OCI-M2 (cell line): Measurements from ENCODE around the gene SERPINA12.
"Not testable (repeated sequence)": the region's sequence is repeated elsewhere in the genome, so short reads cannot be mapped to it uniquely, and the experiment has no call there.

ENCODE experiments used
- DNase-seq: peaks from one replicate; lab custom pipeline; 2025; ENCODE audit not compliant: unreplicated experiment; lab: John Stamatoyannopoulos, UW

The SERPINA12 gene

DNA sequence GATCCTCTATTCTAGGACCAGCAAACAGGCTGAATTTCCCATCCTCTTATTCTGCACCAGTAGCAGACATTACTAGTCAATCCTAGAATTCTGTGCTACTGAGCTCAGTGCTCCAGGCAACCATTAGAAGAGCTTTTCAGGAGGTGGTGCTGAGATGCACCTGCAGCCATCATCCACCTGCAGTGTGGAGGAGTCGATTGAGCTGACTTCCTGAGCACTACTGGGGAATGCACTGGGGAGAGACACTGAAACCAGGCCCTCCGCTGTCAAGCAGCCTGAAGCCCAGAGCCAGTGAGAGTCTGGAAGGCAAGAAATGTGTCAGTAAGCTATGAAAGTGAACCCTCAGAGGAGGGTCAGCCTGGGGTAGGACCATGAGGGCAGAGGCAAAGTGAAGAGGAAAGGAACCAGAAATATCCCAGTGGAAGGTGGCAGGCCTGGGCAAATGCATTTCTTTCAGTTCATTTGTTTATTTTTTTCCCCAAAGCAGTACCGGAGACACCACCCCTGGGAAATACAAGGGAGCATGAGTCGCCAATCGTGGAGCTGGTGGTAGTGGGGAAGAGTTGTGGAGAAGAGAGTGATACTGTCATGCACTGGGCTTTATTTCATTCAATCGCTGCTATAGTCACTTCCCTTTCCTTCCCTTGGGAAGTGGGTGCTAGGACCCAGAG is 28.9 kb upstream of the SERPINA12 start:
- no peak for DNase-seq

DNA sequence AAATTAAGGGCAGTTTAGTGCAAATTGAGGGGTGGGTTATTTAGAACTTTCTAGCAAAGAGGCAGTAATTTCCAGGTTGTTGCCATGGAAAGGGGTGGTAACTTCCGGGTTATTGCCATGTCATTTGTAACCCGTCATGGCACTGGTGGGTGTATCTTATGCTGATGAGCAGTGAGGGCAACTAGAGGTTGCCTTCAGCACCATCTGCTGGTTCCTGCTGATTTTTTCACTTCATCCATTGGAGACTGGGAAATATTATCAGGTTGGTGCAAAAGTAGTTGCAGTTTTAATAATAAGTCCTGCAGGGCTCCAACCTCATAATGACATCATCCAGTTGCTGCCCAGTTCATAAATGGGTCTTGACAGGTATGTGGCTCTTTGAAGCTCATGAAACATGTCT is 27.6 kb upstream of the SERPINA12 start:
- DNase-seq: no peak

DNA sequence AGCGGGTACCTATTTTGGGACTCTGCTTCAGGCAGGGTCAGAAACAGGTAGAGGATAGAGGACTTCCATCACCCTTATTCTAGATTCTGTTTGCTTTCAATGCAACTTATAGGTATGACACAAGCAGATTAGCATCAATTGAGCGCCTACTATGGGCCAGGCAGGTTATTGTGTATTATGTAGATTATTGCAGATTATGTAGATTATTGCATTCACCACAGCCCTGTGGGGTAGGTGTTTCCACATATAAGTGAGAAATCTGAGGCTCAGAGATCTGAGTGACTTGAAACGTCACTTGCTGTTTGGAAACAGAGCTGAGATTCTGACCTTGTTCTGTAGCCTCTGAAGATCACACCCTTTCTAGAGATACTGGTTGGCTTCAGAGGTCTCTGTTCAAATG is 26.2 kb upstream of the SERPINA12 start:
- no peak for DNase-seq

DNA sequence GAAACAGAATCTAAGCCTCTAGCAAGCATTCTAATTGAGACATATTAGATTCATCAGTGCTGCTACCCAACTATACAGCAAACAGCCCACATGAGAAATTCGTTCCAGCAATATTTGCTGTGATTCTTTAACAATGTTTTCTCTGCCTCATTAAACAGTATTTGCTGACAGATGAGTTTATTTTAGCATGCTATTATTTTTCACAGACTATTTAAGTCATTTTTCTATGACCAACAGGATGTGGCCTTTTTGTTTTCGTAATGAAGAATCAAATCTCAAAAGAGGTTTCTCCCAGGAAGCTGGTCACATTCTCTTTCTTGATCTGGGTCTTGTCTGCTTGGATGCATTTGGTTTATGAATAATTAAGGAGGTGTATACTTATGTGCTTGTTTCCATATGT is 23.2 kb upstream of the SERPINA12 start:
- no peak for DNase-seq

DNA sequence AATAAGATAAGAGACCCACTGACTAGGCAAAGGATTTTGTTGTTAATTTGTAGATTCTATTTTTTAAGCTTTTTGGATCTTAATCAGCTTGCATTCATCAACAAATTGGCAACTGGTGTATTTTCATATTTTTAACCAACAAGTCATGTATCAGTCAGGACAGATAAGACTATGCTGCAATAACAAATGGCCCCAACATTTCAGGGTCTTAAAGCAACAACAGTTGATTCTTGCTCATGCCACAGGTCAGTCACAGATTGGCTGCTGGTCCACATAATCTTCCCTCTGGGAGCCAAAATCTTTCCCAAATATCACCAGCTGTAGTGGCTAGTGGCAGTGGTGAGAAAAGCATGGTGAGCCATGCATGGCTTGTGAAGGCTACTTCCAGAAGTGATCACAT is 21.9 kb upstream of the SERPINA12 start:
- no peak for DNase-seq

DNA sequence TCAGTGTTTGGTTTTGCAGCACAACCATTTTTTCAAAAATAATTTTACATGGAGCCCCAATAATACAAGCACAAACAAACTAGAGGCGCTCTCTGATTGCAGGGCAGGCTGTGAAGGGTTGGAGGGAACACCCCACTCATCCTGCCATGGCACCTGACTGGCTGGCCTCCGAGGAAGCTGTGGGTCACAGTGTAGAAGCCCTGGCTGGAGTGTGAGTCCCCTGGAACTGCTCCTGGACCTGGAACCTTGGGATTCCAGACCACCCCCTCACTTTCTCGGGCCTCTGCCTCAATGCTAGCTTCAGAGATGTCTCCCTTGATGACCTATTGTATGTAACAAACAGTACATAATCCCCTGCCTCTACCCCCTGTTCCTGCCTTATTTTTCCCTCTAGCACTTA is 14.8 kb upstream of the SERPINA12 start:
- DNase-seq: no peak

DNA sequence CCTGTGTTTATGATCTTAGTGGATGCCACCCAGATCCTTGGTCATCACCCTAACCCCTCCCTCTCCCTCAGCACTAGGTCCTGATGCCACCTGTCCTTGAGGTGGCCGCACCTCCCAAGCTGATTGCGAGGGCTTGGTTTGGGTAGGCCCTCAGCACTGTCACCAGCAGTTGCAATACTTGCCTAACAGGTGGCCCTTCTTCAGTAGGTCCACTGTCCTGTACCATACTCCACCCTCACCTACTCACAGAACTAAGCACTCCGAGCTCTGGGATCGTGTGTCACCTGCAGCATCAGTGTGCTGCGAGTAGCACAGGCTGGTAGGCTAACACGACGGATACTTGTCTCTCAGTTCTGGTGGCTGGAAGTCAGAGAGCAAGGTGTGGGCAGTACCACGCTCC is 14.0 kb upstream of the SERPINA12 start:
- no peak for DNase-seq

DNA sequence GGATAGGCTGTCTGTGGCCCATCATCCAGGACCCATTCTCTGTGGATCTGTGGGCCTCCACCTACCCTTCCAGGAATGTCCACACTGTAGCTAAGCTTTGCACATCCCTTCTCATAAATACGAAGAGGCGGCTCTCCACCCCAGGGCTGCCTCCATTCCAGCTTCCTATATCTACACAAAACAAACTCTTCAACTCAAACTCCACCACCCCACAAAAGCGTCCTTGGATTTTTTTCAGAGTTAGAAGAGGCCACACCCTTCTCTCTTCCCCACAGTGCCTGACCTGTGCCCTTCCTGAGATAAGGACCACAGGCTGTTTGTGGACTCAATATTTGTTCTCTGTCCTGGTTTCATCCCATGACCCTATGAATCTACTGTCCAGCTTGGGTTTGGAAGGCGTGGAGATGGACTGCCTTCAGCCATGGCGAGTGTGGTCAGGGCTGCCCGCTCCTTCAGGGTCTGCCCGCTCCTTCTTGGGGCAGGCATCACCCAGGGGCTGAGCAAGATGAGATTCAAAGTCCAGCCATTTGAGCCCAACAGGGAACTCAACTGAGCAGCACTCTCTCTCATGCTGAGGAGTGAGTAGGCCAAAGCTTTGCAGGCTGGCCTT is 13.0 kb upstream of the SERPINA12 start:
- no peak for DNase-seq

DNA sequence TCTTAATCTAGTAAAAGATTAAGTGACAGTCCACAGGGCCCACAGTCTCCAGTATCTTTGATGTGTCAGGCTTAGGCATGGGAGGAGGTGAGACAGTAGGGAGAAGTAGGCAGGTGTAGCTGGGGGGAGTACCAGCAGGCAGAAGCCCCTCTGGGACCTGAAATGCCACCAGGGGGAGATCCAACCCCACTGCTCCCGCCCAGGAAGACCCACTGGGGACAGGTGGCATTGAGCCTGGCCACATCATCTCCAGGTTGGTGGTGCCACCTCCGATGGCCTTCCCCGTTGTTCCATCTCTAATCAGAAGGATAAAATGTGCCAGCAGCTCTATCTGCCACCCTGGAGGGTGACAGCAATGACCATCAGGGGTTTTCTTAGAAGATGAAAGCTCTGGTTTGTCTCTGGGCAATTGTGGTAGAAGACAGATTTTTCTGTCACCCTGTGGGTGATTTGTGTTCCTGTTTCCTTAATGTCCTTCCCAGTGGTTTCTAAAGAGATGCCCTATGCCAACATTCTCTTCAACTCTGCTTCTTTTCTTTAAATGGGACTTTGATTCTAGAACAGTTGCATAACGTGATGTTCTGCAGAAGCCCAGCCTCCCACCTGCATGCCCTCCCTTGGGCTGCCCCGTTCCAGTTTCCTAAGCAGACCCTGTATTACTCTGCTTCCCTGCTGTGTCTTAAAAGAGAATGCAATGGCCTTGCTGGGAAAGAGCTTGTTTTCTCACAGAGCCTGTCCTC is 12.3 kb upstream of the SERPINA12 start:
- DNase-seq: no peak

DNA sequence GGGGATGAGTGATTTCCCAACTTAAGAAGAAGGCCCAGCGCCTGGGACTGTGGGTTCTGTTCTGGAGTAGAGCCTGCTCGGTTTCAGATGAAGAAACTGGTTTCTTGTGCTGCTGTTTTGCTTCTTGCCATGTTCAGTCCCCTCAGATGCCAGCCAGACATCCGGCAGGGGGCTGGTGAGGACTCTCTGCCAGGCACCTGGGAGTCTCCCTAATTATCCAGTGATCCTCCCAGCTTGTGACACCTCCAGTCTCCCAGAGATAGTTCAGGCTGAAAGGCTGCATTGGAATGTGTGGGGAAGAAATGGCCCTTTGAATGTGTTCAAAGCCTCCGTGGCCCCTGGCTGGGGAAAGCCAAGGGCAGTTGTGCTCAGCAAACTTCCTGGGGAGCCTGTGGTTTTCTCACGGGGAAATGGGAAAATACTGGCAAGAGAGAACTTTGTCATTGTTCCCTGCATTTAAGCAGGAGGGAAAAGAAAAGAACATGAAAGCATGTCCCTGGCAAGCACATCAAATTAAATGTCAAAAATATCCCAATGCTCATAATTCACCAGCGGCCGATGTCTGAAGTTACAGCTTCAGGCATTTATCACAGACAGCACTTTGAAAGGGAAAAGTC is 8.5 kb upstream of the SERPINA12 start:
- DNase-seq: no peak

DNA sequence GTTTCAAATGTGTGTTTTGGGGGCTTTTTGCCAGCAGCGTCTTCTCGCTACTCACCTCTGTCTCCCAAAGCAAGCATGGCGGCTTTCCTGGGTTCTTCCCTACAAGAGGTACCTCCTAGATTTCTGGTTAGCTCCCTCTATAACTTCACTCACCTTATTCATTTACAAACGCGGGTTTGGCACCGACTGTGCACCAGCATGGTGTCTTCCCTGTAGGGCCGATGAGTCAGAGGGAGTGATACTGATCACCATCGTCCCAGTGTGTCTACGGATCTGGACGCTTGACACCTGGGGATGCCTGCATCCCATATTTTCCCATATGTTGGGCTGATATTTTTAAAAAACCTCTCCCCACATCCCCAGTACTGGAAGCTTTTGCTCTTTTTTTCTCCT is 8.0 kb upstream of the SERPINA12 start:
- DNase-seq: no peak

DNA sequence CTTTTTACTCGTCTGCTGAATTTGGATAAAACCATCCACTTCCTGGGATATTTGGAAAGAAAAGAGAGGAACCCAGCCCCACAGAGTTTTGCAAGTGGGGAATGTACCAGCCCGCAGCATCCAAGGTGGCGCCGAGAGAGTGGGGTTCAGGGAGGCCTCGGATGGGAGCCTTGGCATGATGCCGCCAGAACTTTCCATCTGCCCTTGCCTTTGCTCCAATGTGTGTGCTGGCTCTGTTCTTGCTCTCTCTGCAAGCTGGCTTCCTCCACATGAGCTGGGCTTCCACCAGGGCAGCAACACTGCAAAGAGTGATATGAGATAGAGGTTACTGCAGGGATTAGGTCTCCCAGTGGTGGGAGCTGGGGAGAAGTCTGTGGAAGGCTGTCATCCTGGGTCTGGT is 6.6 kb upstream of the SERPINA12 start:
- no peak for DNase-seq

DNA sequence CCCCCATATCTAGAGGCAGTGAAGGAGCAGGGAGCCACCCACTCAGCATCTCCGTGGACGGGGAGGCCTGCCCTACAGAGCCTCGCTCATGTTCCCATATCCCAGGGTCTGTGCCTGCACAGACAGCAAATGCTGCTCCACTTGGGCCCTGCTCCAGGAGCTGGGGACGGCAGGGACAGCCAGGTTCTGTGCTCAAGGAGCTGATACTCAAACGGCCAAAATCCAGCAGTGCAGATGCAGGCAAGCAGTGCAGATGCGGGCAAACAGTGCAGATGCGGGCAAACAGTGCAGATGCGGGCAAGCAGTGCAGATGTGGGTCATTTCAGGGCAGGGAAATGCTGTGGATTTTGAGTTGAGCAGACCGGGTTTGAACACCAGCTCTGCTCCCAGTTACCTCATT is 6.2 kb upstream of the SERPINA12 start:
- DNase-seq: no peak

DNA sequence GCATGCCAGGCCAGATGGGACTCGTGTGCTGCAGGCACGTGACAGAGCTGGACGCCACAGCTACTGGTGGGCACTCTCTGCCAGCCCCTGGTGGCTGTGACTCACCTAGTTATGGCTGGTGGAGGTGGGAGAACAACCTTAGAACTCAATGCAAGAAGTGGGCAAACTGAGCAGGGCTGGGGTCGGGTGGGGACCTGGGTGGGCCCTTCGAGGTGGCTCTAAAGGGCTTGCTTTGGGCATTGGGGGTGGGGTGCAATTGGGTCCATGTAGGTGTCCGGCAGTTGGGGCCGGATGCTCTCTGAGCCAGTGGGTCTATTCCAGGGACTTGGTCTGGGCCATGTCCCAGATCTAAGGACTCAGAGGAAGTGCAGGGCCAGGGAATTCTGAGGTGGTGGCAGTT is 5.1 kb upstream of the SERPINA12 start:
- DNase-seq: no peak

DNA sequence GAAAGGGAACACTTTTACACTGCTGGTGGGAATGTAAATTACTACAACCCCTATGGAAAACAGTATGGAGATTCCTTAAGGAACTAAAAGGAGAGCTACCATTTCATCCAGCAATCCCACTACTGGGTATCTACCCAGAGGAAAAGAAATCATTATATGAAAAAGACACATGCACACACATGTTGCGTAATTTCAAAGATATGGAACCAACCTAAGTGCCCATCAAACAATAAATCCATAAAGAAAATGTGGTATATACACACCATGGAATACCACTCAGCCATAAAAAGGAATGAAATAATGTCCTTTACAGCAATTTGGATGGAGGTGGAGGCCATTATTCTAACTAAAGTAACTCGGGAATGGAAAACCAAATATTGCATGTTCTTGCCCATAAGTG is 1.2 kb upstream of the SERPINA12 start:
- not testable (repeated sequence) for DNase-seq

DNA sequence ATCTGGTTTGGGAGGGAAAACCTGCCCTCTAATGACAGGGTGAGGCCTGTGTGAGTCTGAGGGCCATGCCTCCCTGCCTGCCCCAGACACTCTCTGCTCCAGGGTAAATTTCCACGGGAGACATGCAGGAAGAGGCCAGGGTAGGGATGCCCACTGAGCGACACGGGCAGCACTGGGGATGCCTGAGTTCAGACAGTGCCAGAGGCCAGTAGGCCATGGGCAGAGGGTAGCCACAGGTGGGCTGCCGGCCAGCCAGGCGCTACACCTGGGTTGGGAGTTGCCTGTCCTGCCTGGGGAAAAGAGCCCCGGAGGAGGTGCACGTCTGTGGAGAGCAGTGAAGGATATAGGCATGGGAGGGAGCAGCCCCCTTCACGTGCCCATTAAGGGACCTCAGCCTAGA is 3.6 kb downstream of the SERPINA12 start:
- DNase-seq: no peak

DNA sequence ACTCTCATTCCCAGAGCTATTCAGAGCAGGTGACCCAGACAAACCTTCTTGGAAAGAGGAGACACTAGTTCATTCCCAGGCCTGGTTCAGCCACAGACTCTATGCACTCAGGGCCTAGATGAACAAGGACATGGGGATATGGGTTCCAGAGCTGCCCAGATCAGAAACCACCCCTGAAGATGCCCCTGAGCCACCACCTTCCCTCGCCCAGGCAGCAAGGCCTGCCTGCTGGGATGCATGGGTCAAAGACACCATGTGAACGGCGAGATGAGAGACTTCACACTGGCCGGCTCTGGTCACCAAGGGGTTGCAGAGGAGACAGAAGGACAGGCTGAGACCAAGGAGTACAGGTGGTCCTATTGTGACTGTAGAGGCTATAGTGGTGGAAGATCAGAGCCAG is 4.1 kb downstream of the SERPINA12 start:
- no peak for DNase-seq

DNA sequence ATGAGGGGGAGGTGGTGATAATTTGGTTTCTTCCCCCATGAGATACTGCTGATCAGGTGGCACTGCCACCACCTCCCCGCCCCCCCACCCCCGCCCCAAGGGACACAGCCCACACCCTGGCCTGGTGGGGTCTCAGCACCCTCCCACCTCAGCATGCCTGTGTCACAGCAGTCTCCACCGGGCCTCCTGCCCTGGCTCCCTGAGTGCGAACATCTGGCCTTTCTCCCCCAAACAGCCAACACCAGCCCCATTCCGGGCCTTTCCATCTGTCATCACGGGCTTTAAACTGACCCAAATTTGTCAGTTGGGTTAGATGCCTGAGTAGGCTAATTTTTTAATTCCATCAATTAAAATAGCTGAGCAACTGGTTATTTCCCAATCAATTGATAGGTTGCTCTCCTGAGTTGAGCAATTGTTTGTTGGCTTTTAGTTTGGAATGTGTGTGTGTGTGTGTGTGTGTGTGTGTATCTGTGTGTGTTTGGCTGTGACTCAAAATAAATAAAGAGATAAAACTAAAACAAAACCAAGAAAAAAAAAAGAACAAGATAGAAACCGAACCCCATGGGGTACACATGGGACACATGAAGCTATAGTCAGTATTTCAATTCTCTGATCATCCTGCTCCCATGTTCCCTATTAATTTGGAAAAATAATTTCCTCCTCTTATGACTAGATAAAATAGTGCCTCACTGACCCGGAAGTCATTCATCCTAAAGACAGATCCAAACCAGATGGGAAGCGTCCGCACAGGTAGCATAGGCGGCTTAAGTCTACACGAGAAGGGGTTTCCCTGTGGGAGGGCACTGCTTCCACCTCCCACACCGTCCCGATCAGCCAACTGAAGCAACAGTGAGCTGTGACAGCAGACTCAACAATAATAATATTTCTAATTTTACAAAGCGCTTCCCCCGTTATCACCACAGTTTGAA is 7.4 kb downstream of the SERPINA12 start:
- no peak for DNase-seq

DNA sequence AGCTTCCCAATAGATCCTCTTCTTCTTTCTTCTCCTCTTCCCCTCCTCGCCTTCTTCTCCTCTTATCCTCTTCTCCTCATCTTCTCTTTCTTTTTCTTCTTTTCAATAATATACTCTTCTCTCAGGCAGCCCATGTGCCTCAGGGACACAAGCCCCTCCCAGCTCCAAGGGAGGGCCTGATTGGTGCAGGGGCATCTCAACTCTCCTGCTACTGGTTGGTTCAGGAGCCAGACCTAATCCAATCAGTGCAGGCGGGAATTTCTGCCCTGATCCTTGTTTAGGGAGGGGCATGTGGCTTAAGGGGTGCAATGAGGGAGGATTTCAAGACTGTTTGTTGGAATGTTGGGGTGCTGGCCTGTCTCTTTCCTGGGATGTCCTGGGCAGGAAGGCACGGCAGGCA is 9.0 kb downstream of the SERPINA12 start:
- DNase-seq: no peak

DNA sequence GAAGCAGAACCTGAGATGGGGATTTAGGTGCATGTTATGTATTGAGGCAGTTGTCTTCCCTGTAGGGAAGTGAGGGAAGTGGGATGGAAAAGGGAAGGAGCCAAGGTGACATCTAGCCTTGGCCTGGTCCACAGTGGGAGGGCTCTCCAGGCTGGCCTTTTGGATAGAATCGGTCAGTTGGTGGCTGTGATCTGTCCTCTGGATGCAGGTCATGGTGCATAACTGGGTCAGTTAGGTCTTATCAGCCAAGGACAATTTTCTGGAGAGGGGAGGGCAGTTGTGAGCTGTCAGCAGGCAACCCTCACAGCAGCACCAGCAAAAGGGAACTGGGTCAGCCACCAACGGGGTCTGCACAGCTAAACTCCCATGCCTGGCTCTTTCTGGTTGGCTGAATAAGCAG is 9.6 kb downstream of the SERPINA12 start:
- no peak for DNase-seq

DNA sequence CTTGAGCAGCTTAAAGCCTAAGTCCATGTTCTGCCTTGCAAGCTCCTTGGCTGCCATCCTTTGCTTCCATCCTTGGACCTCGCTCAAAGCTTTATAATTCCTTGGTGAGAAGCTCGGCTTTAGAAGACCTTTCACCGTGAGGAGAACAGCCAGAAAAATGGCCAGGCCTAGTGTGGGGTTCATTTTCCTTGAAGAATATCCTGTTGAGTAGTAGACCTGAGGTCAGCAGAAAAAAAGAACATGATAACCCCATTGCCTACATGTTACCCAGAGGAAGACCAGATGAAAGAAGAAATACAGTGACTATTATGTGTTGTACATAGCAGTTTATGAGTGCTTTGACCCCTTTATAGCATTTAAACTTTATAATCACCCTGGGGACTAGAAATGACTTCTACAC is 11.1 kb downstream of the SERPINA12 start:
- DNase-seq: no peak
